SU-DHL-6 (cell line): ENCODE results near the gene SMIM11.
"Not testable (repeated sequence)": the region's sequence is repeated elsewhere in the genome, so short reads cannot be mapped to it uniquely, and the experiment has no call there.

ENCODE experiments used
- CTCF ChIP-seq: fragments of 200-600 bp; sonication (generic); IDR thresholded peaks from one replicate; pipeline ENCODE4 v1.5.1; 2017; ENCODE audit warnings: antibody characterized with exemption, mild to moderate bottlenecking, low read length, moderate library complexity; ENCODE audit not compliant: insufficient read depth, poor library complexity, severe bottlenecking
- EZH2phosphoT487 ChIP-seq: fragments of 200-600 bp; sonication (generic), shearing (Covaris generic); conservative IDR thresholded peaks from 2 replicates; pipeline ENCODE4 v1.6.1; 2018; ENCODE audit warnings: mild to moderate bottlenecking, antibody characterized with exemption, low read length, moderate library complexity, mixed read lengths

- TF ChIP-seq EZH2phosphoT487, CTCF: not testable (repeated sequence)
Measured at GRCh38 chr21:34423805-34424204, 48.5 kb downstream of the SMIM11 start, which contains the start of gene SMIM34.
